GM10266 (cell line): ENCODE data around the gene PSMD12.
A peak's percentile ranks its signal among the peaks of the same experiment; 100 is the strongest.

Experiments
- DNase-seq: peaks from one replicate; pipeline ENCODE4 v3.0.0; 2012; ENCODE audit errors: extremely low spot score
- CTCF ChIP-seq: IDR thresholded peaks from 2 replicates; pipeline ENCODE4 v1.5.1; 2012; ENCODE audit warnings: mild to moderate bottlenecking, low read depth; ENCODE audit not compliant: control insufficient read depth, insufficient read depth; ENCODE audit errors: missing control alignments

Gene PSMD12

GRCh38 chr17:67293251-67294203 lies 72.8 kb downstream of the PSMD12 start:
- peak; percentile 86 for DNase-seq
- TF ChIP-seq CTCF = peak; percentile 92

- TF ChIP-seq CTCF = no peak
- no peak for DNase-seq
Observed at GRCh38 chr17:67290711-67291291, 75.6 kb downstream of the PSMD12 start.

- DNase-seq = no peak
- no peak for TF ChIP-seq CTCF
Observed at GRCh38 chr17:67290244-67290643, 76.1 kb downstream of the PSMD12 start.

- TF ChIP-seq CTCF = no peak
- DNase-seq = no peak
Observed at GRCh38 chr17:67289181-67289876, 77.0 kb downstream of the PSMD12 start.
